HG02938 (cell line): ENCODE results near the gene CHST1.

Source experiments
- ATAC-seq: cut with Tn5 transposase; IDR thresholded peaks from one replicate; pipeline ENCODE4 v1.9.1; 2021; ENCODE audit warnings: mild to moderate bottlenecking, moderate library complexity; ENCODE audit not compliant: unreplicated experiment

CHST1 gene

GRCh38 chr11:45675646-45676045 lies 10.2 kb upstream of the CHST1 start:
- ATAC-seq, result no peak

- no peak for ATAC-seq
These were observed 9.2 kb upstream of the CHST1 start for GRCh38 chr11:45674481-45675190.

DNA sequence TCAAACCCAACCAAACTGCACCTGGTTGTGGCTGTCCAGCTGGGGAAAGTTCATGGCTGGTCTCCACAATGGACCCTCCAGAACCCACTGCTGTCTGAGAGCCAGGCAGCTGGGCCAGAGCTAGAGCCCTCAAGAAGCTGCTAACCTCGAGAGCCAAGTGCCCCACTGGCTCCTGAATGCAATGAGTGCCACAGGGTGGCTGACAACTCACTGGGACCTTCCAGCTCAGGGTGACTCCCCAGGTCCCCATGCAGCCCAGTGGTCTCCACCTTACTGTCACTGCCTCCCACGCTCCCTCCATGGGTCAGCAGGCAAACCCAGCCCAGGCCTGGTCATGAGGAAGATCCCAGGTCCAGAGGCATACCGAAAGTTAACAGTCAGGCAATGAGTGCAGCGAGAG lies 8.0 kb upstream of the CHST1 start:
- no peak for ATAC-seq

DNA sequence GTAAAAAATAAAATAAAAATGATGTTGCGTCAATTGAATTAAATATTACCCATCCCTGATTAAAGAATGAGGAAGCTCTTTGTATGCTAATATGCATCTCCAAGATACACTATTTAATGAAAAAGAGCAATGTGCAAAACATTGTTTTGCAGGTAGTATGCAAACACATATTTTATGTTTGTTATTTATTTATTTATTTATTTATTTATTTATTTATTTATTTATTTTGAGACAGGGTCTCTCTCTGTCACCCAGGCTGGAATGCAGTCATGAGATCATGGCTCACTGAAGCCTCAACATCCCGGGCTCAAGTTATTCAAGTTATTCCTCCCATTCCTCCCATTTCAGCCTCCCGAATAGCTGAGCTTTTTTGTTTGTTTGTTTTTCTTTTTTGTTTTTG lies 7.2 kb upstream of the CHST1 start:
- ATAC-seq, result no peak

DNA sequence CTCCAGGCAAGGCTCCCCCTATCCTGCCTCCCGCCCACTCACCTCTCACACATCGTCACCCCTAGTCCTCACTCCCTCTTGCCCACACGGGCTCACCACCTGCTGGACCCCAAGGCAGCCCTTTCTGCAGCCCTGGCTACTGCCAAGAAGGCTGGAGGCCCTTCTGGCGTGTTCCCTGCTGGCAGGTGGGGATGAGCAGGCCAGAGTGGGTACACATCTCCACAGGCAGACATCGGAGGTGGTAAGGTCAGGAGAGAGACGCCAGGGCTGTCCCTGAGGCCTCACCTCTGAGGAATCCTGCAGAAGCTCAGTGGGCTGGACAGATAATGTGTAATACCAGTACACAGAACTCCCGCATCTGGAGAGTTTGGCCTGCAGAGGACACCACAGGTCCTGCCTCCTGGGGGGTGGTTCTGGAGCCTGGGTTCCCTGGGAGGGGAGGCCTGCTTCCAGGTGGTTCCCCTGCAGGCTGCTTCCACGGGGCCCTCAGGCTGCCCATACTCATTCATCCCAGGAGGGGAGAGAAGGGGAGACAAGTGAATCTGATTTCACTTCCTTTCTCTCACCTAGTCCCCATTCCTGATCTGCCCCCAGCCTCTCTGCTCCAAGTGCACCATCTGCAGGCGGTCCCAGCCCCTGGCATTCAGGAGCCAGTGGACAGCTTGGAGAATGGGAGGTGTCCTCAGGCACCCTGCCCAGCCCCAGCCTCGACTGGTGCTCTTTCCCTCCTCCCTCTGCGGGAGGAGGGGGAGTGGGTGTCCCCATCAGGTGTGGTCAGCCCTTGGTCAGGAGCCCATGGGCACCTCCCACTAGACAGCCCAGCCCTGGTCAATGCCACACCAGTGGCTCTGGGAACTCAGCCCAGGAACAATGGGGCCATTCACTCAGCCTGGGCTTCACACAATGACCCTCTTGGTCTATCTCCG lies 6.1 kb upstream of the CHST1 start:
- ATAC-seq, result no peak

DNA sequence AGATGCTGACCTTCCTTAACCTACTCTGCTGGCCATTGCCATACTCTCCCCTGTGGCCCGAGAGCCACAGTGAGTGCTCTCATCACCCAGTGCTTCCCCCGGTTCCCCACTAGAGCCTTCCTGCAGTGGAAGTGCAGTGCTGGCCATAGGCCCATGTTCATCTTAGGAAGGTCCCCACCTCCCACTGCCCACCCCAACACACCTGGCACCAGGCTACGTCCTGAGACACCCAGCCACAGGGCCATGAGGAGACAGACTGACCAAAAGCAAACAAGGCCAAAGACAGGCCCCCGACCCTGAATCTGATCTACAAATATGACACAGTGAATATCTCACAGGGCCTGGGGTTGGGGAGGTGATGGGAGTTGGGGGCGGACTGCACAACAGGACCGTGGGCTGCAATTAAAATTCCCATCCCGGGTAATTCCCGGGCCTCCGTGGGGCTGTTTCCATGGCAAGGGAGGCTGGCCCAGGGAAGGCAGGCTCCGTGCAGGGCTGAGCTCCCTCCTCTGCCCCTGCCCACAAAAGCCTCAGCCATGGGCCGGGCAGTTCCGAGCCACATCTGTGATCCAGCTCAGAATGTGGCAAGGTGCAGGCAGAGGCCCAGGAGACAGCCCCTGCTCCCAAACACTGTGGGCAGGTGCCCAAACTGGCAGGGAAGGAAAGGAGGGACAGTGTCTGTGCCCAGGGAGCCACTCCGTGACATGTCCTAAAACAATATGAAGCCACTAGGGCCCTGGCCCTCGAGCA lies 5.1 kb upstream of the CHST1 start:
- ATAC-seq, result no peak

DNA sequence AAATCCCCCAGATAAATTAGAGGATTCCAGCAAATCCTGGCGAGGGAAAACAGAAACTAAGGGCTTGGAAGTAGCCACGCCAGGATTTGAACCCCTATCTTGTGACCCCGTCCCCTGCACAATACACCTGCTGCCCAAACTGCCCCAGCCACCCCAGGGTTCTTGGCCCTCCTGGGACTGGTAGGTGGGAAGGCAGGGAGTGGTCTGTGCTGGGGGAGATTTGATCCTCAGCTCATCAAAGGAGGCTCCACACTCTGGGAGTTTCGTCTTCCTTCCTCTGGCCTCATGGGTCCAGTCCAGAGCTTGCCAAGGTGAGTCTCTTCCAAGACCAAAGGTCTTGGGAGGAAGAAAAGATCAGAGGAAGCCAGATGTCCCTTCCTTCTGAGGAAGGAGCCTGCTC lies 4.5 kb upstream of the CHST1 start:
- ATAC-seq, result no peak

DNA sequence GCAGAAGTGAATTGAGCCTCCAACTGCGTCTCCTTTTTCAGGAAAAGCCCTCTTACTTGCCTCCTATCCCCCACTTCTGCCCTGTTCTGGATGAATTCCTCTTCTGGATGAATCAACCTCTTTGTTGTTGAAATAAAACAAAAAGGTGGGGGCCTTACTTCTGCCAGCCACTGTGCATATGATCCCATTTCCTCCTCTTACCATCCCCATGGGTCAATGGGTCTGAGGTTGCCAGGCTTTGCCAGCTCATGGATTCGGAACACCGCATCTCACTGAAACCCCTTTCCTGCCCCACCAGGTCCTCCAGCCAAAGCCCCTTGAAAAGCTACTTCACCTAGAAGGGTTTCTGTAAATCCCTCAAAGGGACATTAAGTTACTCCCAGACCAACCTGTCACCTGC lies 3.7 kb upstream of the CHST1 start:
- ATAC-seq, result no peak

DNA sequence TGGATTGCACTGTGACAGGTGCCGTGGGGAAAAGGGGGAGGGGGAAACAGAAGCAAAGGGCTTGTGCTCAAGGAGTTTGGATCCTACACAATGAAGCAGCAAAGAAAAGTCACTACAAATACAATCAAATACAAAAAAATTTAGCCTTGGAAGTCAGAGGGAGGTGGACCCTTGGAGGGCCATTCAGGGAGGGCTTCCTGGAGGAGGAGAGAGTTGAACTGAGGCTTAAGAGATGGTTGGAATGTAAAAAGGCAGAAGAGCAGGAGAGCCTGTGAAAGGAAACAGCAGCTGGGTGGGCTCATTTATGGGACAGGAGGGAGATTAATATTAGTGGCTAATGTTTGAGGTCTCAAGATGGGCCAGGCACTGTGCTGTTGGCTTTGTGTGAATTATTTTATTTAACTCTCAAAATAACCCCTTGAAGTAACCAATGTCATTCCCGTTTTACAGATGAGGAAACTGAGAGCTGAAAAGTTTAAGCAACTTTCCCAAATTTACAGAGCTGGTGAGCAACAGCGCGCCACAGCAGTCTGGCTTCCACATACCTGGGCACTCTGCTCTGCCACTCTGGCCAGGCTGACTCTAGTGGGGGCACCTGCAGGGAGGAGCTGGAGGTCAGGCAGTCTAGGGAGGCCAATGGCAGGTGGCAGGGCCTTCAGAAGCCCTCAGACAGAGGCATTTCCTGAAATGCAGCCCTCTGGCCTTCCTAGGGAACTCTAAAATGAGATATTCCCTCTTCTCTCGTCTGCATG lies 2.7 kb upstream of the CHST1 start:
- no peak for ATAC-seq

- no peak for ATAC-seq
These were observed 1.5 kb upstream of the CHST1 start for GRCh38 chr11:45666648-45667642.

- no peak for ATAC-seq
These were observed 668 bp upstream of the CHST1 start for GRCh38 chr11:45665933-45666647.

DNA sequence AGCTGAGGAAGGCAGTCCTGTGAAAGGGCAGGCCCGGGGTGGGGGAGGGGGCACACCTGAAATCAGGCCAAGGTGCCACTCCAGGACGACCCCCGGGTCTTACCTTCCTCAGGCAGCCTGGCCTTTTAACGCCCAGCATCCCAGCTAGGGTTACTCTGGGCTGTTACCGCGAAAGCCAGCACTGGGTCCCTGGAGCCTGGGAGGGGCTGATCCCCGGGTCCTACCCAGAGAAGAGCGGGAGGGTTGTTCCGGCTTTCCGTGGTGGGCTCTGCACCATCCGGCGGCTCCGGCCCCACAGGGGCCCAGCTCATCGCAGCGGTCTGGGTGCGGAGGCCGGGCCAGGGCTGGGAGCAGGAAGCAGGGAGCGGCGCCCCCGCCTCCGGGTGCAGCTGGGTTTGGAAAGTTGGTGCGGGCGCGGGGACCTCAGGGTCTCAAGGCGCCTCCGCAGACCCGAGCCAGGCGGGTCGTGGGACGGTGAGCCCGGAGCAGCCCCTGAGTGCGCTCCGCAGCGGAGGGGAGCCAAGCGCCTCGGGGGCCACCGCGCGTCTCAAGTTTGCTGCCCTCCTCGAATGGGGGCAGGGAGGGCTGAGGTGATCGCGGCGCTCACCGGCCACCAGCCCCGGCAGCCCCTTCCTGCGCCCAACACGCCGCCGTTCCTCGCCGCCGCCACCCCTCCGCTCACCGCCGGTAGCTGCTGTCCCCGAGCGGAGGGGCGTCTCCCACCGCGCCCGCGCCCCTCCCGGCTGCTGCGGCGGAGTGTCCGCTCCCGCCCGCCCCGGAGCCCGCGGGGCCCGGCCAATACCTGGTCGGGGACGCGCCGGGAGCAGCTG lies 831 bp downstream of the CHST1 start:
- no peak for ATAC-seq

GRCh38 chr11:45663486-45664375 lies 1.7 kb downstream of the CHST1 start:
- no peak for ATAC-seq

DNA sequence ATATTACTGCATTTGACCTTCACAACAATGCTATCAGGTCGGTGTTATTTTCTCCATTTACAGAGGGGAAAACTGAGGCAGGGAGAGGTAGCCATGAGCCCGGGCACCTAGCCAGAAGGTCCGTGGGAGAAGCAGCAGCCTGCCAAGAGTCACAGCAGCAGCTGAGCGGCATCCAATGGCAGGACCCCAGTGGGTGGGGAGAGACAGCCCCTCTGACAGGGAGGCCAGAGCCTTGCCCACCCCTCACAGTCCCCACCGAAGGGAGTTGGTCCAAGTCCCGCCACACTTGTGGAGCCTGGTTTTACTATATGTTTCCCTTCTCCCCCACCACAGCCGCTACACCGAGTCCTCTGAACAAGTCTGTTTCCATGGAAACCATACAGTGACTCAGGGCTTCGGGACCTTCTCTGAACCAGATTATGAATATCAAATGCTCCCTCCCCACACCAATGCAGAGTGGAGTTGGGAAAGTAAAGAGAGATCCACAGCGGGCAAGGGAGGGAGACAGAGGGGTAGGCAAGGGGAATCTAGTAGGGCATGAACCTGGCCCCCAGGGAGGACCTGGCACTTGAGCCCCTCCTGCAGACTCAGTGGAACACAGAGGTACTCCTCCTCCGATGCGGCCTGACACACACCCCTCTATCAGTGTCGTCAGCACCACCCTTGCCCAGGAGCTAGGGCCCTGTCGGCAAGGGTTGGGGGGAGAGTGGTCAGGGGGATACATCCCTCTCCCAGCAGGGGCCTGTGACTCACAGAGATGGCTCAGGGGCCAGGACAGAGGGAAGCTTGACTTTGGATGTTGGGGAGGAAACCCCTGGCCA lies 2.5 kb downstream of the CHST1 start:
- no peak for ATAC-seq

DNA sequence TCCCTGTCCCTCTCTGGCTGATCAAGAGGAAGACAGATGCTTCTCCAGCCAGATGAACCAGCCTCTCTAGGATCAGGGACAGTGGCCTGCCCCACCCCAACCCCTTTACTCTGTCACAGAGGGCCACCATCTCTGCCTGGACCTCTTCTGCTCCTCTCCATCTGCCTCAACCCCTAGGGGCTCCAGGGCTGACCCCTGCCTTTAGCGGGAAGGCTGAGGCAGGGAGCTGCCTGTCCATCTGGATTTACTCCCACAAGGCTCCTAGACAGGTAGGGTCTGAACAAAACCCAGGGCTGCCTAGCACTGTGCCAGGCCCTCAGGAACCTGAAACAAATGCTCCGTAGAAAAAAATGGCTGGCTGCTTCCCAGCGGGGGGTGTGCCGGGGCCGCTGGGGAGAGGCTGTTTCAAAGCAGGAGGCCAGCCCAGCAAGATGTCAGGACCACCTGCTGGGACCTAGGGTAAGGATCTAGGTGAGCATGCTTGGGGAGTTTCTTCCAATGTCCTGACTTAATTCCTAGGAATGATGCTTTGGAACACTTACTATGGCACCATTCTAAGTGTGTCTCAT lies 3.2 kb downstream of the CHST1 start:
- no peak for ATAC-seq
